NCI-H1694 (cell line): ENCODE results near the gene OR4C5.
"Not testable (repeated sequence)": the region's sequence is repeated elsewhere in the genome, so short reads cannot be mapped to it uniquely, and the experiment has no call there.

Experiments
- DNase-seq: peaks from one replicate; lab custom pipeline; 2025; lab: John Stamatoyannopoulos, UW

The OR4C5 gene

GRCh38 chr11:48366365-48366764 lies at the start of gene OR4C5:
Gene OR4C5 (minus strand): TSS chr11:48366465. CDS start chr11:48366465, 0 bp downstream.
- DNase-seq: no peak

GRCh38 chr11:48384670-48385069 lies 18.4 kb upstream of the OR4C5 start:
- no peak for DNase-seq

- DNase-seq: not testable (repeated sequence)
These were observed 17.9 kb upstream of the OR4C5 start for GRCh38 chr11:48384151-48384550.

GRCh38 chr11:48361289-48361688 lies 5.0 kb downstream of the OR4C5 start:
- not testable (repeated sequence) for DNase-seq

- no peak for DNase-seq
These were observed 11.6 kb downstream of the OR4C5 start for GRCh38 chr11:48354677-48355076.

- DNase-seq: no peak
These were observed 12.3 kb downstream of the OR4C5 start for GRCh38 chr11:48354013-48354412.

- DNase-seq: not testable (repeated sequence)
These were observed 20.0 kb downstream of the OR4C5 start for GRCh38 chr11:48346286-48346685.

GRCh38 chr11:48342505-48342904 lies 23.8 kb downstream of the OR4C5 start:
- DNase-seq: not testable (repeated sequence)

GRCh38 chr11:48341466-48341865 lies 24.8 kb downstream of the OR4C5 start:
- DNase-seq: no peak

- DNase-seq: not testable (repeated sequence)
These were observed 41.6 kb downstream of the OR4C5 start, which contains the start of gene OR4C3 for GRCh38 chr11:48324620-48325019. Gene OR4C3 (plus strand): TSS chr11:48324920. CDS start chr11:48325022, 102 bp downstream.

GRCh38 chr11:48319813-48320212 lies 46.5 kb downstream of the OR4C5 start:
- not testable (repeated sequence) for DNase-seq
